HepG2 (cell line): Measurements from ENCODE around the gene MIB2. TPM values are rescaled to one million over a fixed set of nuclear protein-coding genes. Genes with fewer than 3 reads are reported as not detected.

Source experiments
- HMGA1 ChIP-seq: sonication (generic); formaldehyde crosslinking; conservative IDR thresholded peaks from 2 replicates; pipeline ENCODE4 v1.4.0; 2020; ENCODE audit warnings: missing genetic modification reagents
- HOXA7 ChIP-seq: sonication (generic); formaldehyde crosslinking; IDR thresholded peaks from 2 replicates; pipeline ENCODE4 v1.8.1; 2022; ENCODE audit warnings: mild to moderate bottlenecking, missing genetic modification reagents, moderate library complexity
- NBN ChIP-seq: fragments of 450-650 bp; conservative IDR thresholded peaks from 2 replicates; pipeline ENCODE4 v1.6.1; 2017
- NCOA2 ChIP-seq: sonication (generic); formaldehyde crosslinking; IDR thresholded peaks from 2 replicates; pipeline ENCODE4 v1.8.0; 2022; ENCODE audit warnings: inconsistent platforms
- PHF20 ChIP-seq: sonication (generic); formaldehyde crosslinking; IDR thresholded peaks from 2 replicates; pipeline ENCODE4 v1.5.0; 2020; ENCODE audit warnings: mild to moderate bottlenecking, missing genetic modification reagents
- SMYD3 ChIP-seq: sonication (generic); formaldehyde crosslinking; IDR thresholded peaks from 2 replicates; pipeline ENCODE4 v1.8.1; 2023; ENCODE audit warnings: mild to moderate bottlenecking, missing genetic modification reagents
- TBX2 ChIP-seq: sonication (generic); formaldehyde crosslinking; IDR thresholded peaks from 2 replicates; pipeline ENCODE4 v1.5.0; 2020; ENCODE audit warnings: missing genetic modification reagents, mild to moderate bottlenecking, borderline replicate concordance
- ZBTB21 ChIP-seq: sonication (generic); formaldehyde crosslinking; IDR thresholded peaks from 2 replicates; pipeline ENCODE4 v1.4.0; 2020; ENCODE audit warnings: missing genetic modification reagents
- ZNF367 ChIP-seq: sonication (generic); formaldehyde crosslinking; IDR thresholded peaks from 2 replicates; pipeline ENCODE4 v1.4.0; 2020; ENCODE audit warnings: missing genetic modification reagents, borderline replicate concordance
- ZNF510 ChIP-seq: sonication (generic); formaldehyde crosslinking; IDR thresholded peaks from 2 replicates; pipeline ENCODE4 v1.4.0; 2020; ENCODE audit warnings: low read depth, mild to moderate bottlenecking, missing genetic modification reagents
- ZNF556 ChIP-seq: sonication (generic); formaldehyde crosslinking; IDR thresholded peaks from 2 replicates; pipeline ENCODE4 v1.4.0; 2020; ENCODE audit warnings: mild to moderate bottlenecking, missing genetic modification reagents, borderline replicate concordance
- ZNF607 ChIP-seq: sonication (generic); formaldehyde crosslinking; IDR thresholded peaks from 2 replicates; pipeline ENCODE4 v1.5.1; 2020; ENCODE audit warnings: missing genetic modification reagents, mild to moderate bottlenecking, borderline replicate concordance
- ZSCAN12 ChIP-seq: sonication (generic); formaldehyde crosslinking; IDR thresholded peaks from 2 replicates; pipeline ENCODE4 v1.9.0; 2021; ENCODE audit warnings: mild to moderate bottlenecking, missing genetic modification reagents
- polyA plus RNA-seq, 8 experiments: library from polyadenylated mRNA; depleted of rRNA in 3 of 8; stranded (reverse) in 7 of 8; unstranded in 1 of 8; fragments of >200 nt; fragmentation: Illumina TruSeq in 4 of 8; extraction: Trizol in 4 of 8; gene quantifications; 2 replicates each; pipeline versions ENCODE4 v1.2.1 to v1.2.3, GENCODE V29; 2011 to 2016; ENCODE audit warnings: low read depth in 4 of 8, missing spikeins in 1 of 8, mixed read lengths in 1 of 8; ENCODE audit not compliant: insufficient read depth in 1 of 8
- total RNA-seq, 5 experiments: library from RNA; depleted of rRNA; stranded (reverse); fragments of >200 nt; fragmentation: Illumina TruSeq; extraction: Trizol; gene quantifications; 2 replicates each; pipeline ENCODE4 v1.2.3, GENCODE V29; 2016; ENCODE audit warnings: low read depth in 1 of 5
- TF ChIP-seq, protein P1 (sequence below): sonication (generic); formaldehyde crosslinking; IDR thresholded peaks from 2 replicates; pipeline ENCODE4 v1.9.0; 2021; ENCODE audit warnings: missing genetic modification reagents, borderline replicate concordance
- TF ChIP-seq, protein P2 (sequence below): sonication (generic); formaldehyde crosslinking; IDR thresholded peaks from 2 replicates; pipeline ENCODE4 v1.4.0; 2020; ENCODE audit warnings: missing genetic modification reagents, borderline replicate concordance
- TF ChIP-seq, protein P3 (sequence below): sonication (generic); formaldehyde crosslinking; IDR thresholded peaks from 2 replicates; pipeline ENCODE4 v1.4.0; 2020; ENCODE audit warnings: mild to moderate bottlenecking, missing genetic modification reagents
- TF ChIP-seq, protein P4 (sequence below): sonication (generic); formaldehyde crosslinking; IDR thresholded peaks from 2 replicates; pipeline ENCODE4 v1.4.0; 2020; ENCODE audit warnings: missing genetic modification reagents
- TF ChIP-seq, protein P5 (sequence below): sonication (generic); formaldehyde crosslinking; IDR thresholded peaks from 2 replicates; pipeline ENCODE4 v1.4.0; 2020; ENCODE audit warnings: mild to moderate bottlenecking, missing genetic modification reagents
- TF ChIP-seq, protein P6 (sequence below): IDR thresholded peaks from 2 replicates; pipeline ENCODE4 v1.6.1; 2016

Gene MIB2
- total and polyA plus RNA-seq, 2 of the 13 experiments (the other 11 are each of a cell fraction or from before 2014, with no cell fraction given) = 19.9 to 30.4 TPM

DNA sequence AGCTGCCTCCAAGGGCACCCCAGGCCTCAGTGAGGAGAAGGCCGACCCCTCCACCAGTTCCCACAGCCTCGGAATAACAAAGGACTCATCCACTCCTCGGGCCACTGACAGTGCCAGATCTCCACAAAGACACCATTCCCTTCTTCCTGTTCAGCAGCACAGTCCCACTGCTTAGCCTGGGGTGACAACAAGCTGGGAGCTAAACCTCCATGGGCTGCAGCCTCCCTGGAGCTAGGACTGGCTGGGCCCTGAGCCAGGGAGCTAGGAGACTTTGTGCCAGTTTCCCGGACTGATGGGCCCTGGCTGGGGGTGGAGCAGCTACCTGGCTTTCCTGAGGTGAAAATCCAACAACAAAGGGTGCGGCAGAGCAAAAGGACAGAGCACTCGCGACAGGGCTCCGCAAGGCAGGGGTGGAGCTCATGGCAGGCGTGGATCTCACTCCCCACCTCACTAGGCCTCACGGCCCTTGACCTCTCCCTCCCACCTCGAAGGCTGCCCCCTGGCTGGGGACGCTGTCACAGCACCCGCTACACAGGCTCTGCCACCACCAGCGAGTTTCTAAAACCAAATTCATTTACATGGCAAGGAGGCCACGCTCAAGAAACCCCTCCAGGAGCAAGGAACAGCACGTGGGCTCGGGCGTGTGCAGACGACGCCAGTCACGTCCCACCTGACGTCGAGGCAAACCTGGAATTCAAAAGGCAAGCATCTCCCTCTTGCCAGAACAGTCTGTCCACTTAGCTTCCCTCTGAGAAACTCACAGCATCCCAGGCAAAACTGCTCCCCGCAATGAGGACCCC, 63.5 kb downstream of the MIB2 start (continued):
- TF ChIP-seq ZNF510 (0 out of 2 replicates have a peak, but pooled peaks have one; percentile 78), ZNF556 (CRISPR knock-in tag) (peak; percentile 86), SMYD3 (CRISPR knock-in tag) (no peak), NBN (no peak), ZBTB21 (CRISPR knock-in tag) (peak; percentile 42; the same call in 1 of the 2 replicates), PHF20 (peak; percentile 70), ZNF607 (CRISPR knock-in tag) (0 out of 2 replicates have a peak, but pooled peaks have one; percentile 72), HOXA7 (CRISPR knock-in tag) (no peak), HMGA1 (CRISPR knock-in tag) (no peak), TBX2 (peak; percentile 89), NCOA2 (CRISPR knock-in tag) (peak; percentile 42; the same call in 1 of the 2 replicates), ZNF367 (no peak), ZSCAN12 (CRISPR knock-in tag) (no peak)
- TF ChIP-seq, protein P1, sequence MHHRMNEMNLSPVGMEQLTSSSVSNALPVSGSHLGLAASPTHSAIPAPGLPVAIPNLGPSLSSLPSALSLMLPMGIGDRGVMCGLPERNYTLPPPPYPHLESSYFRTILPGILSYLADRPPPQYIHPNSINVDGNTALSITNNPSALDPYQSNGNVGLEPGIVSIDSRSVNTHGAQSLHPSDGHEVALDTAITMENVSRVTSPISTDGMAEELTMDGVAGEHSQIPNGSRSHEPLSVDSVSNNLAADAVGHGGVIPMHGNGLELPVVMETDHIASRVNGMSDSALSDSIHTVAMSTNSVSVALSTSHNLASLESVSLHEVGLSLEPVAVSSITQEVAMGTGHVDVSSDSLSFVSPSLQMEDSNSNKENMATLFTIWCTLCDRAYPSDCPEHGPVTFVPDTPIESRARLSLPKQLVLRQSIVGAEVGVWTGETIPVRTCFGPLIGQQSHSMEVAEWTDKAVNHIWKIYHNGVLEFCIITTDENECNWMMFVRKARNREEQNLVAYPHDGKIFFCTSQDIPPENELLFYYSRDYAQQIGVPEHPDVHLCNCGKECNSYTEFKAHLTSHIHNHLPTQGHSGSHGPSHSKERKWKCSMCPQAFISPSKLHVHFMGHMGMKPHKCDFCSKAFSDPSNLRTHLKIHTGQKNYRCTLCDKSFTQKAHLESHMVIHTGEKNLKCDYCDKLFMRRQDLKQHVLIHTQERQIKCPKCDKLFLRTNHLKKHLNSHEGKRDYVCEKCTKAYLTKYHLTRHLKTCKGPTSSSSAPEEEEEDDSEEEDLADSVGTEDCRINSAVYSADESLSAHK (CRISPR knock-in tag) = no peak
- TF ChIP-seq, protein P2, sequence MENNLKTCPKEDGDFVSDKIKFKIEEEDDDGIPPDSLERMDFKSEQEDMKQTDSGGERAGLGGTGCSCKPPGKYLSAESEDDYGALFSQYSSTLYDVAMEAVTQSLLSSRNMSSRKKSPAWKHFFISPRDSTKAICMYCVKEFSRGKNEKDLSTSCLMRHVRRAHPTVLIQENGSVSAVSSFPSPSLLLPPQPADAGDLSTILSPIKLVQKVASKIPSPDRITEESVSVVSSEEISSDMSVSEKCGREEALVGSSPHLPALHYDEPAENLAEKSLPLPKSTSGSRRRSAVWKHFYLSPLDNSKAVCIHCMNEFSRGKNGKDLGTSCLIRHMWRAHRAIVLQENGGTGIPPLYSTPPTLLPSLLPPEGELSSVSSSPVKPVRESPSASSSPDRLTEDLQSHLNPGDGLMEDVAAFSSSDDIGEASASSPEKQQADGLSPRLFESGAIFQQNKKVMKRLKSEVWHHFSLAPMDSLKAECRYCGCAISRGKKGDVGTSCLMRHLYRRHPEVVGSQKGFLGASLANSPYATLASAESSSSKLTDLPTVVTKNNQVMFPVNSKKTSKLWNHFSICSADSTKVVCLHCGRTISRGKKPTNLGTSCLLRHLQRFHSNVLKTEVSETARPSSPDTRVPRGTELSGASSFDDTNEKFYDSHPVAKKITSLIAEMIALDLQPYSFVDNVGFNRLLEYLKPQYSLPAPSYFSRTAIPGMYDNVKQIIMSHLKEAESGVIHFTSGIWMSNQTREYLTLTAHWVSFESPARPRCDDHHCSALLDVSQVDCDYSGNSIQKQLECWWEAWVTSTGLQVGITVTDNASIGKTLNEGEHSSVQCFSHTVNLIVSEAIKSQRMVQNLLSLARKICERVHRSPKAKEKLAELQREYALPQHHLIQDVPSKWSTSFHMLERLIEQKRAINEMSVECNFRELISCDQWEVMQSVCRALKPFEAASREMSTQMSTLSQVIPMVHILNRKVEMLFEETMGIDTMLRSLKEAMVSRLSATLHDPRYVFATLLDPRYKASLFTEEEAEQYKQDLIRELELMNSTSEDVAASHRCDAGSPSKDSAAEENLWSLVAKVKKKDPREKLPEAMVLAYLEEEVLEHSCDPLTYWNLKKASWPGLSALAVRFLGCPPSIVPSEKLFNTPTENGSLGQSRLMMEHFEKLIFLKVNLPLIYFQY = no peak
- TF ChIP-seq, protein P3, sequence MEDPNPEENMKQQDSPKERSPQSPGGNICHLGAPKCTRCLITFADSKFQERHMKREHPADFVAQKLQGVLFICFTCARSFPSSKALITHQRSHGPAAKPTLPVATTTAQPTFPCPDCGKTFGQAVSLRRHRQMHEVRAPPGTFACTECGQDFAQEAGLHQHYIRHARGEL = no peak
- TF ChIP-seq, protein P4, sequence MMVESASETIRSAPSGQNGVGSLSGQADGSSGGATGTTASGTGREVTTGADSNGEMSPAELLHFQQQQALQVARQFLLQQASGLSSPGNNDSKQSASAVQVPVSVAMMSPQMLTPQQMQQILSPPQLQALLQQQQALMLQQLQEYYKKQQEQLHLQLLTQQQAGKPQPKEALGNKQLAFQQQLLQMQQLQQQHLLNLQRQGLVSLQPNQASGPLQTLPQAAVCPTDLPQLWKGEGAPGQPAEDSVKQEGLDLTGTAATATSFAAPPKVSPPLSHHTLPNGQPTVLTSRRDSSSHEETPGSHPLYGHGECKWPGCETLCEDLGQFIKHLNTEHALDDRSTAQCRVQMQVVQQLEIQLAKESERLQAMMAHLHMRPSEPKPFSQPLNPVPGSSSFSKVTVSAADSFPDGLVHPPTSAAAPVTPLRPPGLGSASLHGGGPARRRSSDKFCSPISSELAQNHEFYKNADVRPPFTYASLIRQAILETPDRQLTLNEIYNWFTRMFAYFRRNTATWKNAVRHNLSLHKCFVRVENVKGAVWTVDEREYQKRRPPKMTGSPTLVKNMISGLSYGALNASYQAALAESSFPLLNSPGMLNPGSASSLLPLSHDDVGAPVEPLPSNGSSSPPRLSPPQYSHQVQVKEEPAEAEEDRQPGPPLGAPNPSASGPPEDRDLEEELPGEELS (CRISPR knock-in tag) = peak; percentile 23; the same call in 1 of the 2 replicates
- TF ChIP-seq, protein P5, sequence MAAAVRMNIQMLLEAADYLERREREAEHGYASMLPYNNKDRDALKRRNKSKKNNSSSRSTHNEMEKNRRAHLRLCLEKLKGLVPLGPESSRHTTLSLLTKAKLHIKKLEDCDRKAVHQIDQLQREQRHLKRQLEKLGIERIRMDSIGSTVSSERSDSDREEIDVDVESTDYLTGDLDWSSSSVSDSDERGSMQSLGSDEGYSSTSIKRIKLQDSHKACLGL (CRISPR knock-in tag) = peak; percentile 78
- TF ChIP-seq, protein P6, sequence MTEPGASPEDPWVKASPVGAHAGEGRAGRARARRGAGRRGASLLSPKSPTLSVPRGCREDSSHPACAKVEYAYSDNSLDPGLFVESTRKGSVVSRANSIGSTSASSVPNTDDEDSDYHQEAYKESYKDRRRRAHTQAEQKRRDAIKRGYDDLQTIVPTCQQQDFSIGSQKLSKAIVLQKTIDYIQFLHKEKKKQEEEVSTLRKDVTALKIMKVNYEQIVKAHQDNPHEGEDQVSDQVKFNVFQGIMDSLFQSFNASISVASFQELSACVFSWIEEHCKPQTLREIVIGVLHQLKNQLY (CRISPR knock-in tag) = peak; percentile 67; the same call in 1 of the 2 replicates
